Keratinocyte (primary cell): Measurements from ENCODE around the gene KICS2. TPM values are rescaled to one million over a fixed set of nuclear protein-coding genes. Genes with fewer than 3 reads are reported as not detected.

ENCODE experiments used
- DNase-seq: peaks from one replicate; pipeline ENCODE4 v3.0.0-alpha.2; 2011; ENCODE audit warnings: low read depth, missing footprints, low spot score
- FAIRE-seq: peaks from 2 replicates; lab custom pipeline; 2011; peaks lifted over from hg19 to GRCh38; lab: Jason Lieb, UNC
- H2AFZ ChIP-seq: 2 replicates; pipeline ENCODE4 v1.6.0; 2012; ENCODE audit warnings: low read length, control low read depth, inconsistent platforms; ENCODE audit not compliant: control insufficient read depth
- H3K27ac ChIP-seq: 2 replicates; pipeline ENCODE4 v1.5.1; 2011; ENCODE audit warnings: low read length; ENCODE audit not compliant: control insufficient read depth, insufficient read depth
- H3K27me3 ChIP-seq: 3 replicates; pipeline ENCODE4 v1.6.0; 2011; ENCODE audit warnings: low read length; ENCODE audit not compliant: control insufficient read depth, insufficient read depth; ENCODE audit errors: extremely low read depth
- H3K36me3 ChIP-seq, 2 experiments: 2 replicates in 1 of 2; 3 replicates in 1 of 2; pipeline ENCODE4 v1.5.1; 2011; ENCODE audit warnings: low read length in 2 of 2, mild to moderate bottlenecking in 1 of 2; ENCODE audit not compliant: control insufficient read depth in 2 of 2, insufficient read depth in 2 of 2; ENCODE audit errors: extremely low read depth in 1 of 2
- H3K4me1 ChIP-seq: 3 replicates; pipeline ENCODE4 v1.5.1; 2011; ENCODE audit warnings: low read length; ENCODE audit not compliant: control insufficient read depth, insufficient read depth; ENCODE audit errors: extremely low read depth
- H3K4me2 ChIP-seq: 3 replicates; pipeline ENCODE4 v1.6.0; 2011; ENCODE audit warnings: low read depth, low read length; ENCODE audit not compliant: control insufficient read depth, insufficient read depth; ENCODE audit errors: extremely low read depth
- H3K4me3 ChIP-seq, 3 experiments: fragments of 200-600 bp in 1 of 3; sonication (generic) in 1 of 3; 2 replicates in 2 of 3; 3 replicates in 1 of 3; pipeline ENCODE4 v1.5.1; 2011 to 2016; ENCODE audit warnings: low read length in 3 of 3, mild to moderate bottlenecking in 3 of 3, control low read depth in 2 of 3, inconsistent platforms in 1 of 3, low read depth in 1 of 3, mixed read lengths in 1 of 3, mixed run types in 1 of 3, moderate library complexity in 1 of 3; ENCODE audit not compliant: control insufficient read depth in 2 of 3, insufficient read depth in 2 of 3; ENCODE audit errors: extremely low read depth in 1 of 3
- H3K79me2 ChIP-seq: 2 replicates; pipeline ENCODE4 v1.6.0; 2012; ENCODE audit warnings: low read length; ENCODE audit not compliant: control insufficient read depth, insufficient read depth
- H3K9ac ChIP-seq: 3 replicates; pipeline ENCODE4 v1.6.0; 2011; ENCODE audit warnings: low read length; ENCODE audit not compliant: control insufficient read depth, insufficient read depth; ENCODE audit errors: extremely low read depth
- H3K9me1 ChIP-seq: 3 replicates; pipeline ENCODE4 v1.6.0; 2011; ENCODE audit warnings: low read length; ENCODE audit not compliant: control insufficient read depth, insufficient read depth; ENCODE audit errors: extremely low read depth
- H3K9me3 ChIP-seq: 2 replicates; pipeline ENCODE4 v1.5.1; 2012; ENCODE audit warnings: low read depth, low read length; ENCODE audit not compliant: control insufficient read depth
- H4K20me1 ChIP-seq: 3 replicates; pipeline ENCODE4 v1.6.0; 2011; ENCODE audit warnings: low read length; ENCODE audit not compliant: control insufficient read depth, insufficient read depth; ENCODE audit errors: extremely low read depth
- EZH2 ChIP-seq: IDR thresholded peaks from one replicate; pipeline ENCODE4 v1.6.1; 2012; ENCODE audit warnings: inconsistent platforms, mild to moderate bottlenecking, low read length, moderate library complexity
- dilution Hi-C: fragments of 300-500 bp; cut with MboI; formaldehyde crosslinking; loops from one replicate; pipeline ENCODE4 v1.7.0; 2020; ENCODE audit warnings: low sequenced_read_pairs; ENCODE audit not compliant: extremely low pct_ligation_motif_present
- polyA plus RNA-seq, 5 experiments: library from polyadenylated mRNA; depleted of rRNA in 3 of 5; stranded (reverse) in 3 of 5; stranded (forward) in 1 of 5; unstranded in 1 of 5; fragments of >200 nt; gene quantifications; 1 replicate in 1 of 5; 2 replicates in 3 of 5; 3 replicates in 1 of 5; pipeline versions ENCODE4 v1.2.1 to v1.2.3, GENCODE V29; 2011 to 2012; ENCODE audit warnings: missing spikeins in 2 of 5, low read depth in 1 of 5, low replicate concordance in 1 of 5
- TF ChIP-seq, protein P1 (sequence below), 3 experiments: IDR thresholded peaks in 1 of 3; conservative IDR thresholded peaks in 1 of 3; optimal IDR thresholded peaks in 1 of 3; 2 replicates in 2 of 3; 3 replicates in 1 of 3; pipeline versions ENCODE3 to v1.5.1; 2011; ENCODE audit warnings: low read length in 3 of 3, mild to moderate bottlenecking in 3 of 3, moderate library complexity in 2 of 3, control low read depth in 1 of 3, inconsistent platforms in 1 of 3; ENCODE audit not compliant: insufficient read depth in 2 of 3; ENCODE audit errors: extremely low read depth in 1 of 3

KICS2 gene
- polyA plus RNA-seq, 1 donor (not counting 4 experiments of a cell fraction or from before 2014, with no cell fraction given): 6.2 TPM

DNA sequence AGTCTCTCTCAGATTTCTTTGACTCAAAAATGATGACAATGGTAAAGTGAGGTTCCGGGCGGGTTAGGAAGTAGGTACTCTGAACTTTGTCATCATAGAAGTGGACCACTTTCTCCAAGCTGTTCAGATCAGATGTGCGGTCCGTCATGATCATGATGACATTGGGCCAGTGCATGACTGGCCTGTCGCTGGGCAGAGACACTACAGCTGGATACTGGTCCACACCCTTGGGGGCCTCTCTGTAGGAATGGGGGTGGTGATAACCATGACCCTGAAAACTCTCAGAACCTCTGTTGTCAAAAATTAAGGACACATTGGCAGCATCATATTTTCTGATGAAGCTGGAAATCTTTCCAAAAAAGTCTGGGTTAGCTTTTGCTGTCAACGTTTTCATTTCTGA lies 28.2 kb downstream of the KICS2 start:
- dilution Hi-C loops: no loop called here
- H3K27me3 ChIP-seq: no peaks in the 10 kb centered on the region
- DNase-seq (no peak), FAIRE-seq (no peak)
- H4K20me1 ChIP-seq: no peaks in the 10 kb centered on the region
- H3K4me3 ChIP-seq: no peak overlapping the region
- H3K9ac ChIP-seq: no peak overlapping the region
- no peaks in the 10 kb centered on the region for H3K4me1 ChIP-seq
- H3K9me1 ChIP-seq: no peaks in the 10 kb centered on the region
- no peak overlapping the region for H2AFZ ChIP-seq
- TF ChIP-seq, protein P1, sequence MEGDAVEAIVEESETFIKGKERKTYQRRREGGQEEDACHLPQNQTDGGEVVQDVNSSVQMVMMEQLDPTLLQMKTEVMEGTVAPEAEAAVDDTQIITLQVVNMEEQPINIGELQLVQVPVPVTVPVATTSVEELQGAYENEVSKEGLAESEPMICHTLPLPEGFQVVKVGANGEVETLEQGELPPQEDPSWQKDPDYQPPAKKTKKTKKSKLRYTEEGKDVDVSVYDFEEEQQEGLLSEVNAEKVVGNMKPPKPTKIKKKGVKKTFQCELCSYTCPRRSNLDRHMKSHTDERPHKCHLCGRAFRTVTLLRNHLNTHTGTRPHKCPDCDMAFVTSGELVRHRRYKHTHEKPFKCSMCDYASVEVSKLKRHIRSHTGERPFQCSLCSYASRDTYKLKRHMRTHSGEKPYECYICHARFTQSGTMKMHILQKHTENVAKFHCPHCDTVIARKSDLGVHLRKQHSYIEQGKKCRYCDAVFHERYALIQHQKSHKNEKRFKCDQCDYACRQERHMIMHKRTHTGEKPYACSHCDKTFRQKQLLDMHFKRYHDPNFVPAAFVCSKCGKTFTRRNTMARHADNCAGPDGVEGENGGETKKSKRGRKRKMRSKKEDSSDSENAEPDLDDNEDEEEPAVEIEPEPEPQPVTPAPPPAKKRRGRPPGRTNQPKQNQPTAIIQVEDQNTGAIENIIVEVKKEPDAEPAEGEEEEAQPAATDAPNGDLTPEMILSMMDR (optimal IDR thresholded peaks at IDR 0.05 in 1 of 3, IDR thresholded peaks at IDR 0.05 in 1 of 3, conservative IDR thresholded peaks at IDR 0.05 in 1 of 3; ENCODE audit: extremely low read depth in 1 of 3, insufficient read depth in 2 of 3, low read length in 3 of 3): no peak
- TF ChIP-seq EZH2: no peak
- H3K27ac ChIP-seq: no peak overlapping the region
- no peaks in the 10 kb centered on the region for H3K9me3 ChIP-seq
- no peaks in the 10 kb centered on the region for H3K79me2 ChIP-seq
- no peak overlapping the region for H3K4me2 ChIP-seq
- H3K36me3 ChIP-seq: peaks cover 2 to 9% of the 10 kb centered on the region in 2 experiments

DNA sequence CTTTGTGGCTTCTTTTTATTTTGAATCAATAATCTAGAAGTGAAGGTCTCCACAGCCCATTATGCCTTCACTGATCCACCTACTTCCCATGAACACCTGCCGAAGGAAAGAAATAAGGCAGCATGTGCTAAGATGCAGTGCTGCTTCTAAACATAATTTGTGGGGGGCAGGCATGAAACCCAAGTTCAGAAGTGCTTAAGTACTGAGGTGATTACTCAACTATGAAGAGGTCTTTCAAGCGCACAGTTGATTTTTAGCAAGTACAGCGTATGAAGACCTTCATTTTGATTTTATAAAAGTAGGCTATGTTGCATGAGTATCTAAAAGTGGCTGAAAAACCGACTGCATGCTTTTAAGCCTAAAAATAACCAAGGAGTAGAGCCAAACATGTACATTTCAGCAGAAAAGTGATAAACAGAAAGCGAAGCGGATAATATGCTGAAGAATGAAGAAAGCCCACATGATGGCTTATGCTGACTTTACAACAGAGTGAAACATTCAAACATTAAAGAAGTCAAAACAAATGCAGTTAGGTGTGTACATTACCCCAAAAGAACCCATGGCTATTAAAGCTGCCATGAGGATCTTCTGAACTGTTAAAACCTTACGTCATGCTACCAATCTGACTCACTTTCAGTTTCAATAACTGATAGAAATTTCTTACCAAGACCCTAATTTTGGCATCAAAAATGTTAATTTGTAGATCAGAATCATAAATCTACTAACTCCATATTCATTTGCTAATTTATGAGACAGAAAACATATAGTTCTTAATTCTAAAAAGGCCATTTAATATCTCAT lies 29.3 kb downstream of the KICS2 start:
- FAIRE-seq (no peak), DNase-seq (no peak)

More for the DNA sequence above, 29.3 kb downstream of the KICS2 start:
- no peak overlapping the region for H2AFZ ChIP-seq
- no peaks in the 10 kb centered on the region for H3K79me2 ChIP-seq
- no peak overlapping the region for H3K9ac ChIP-seq
- H3K4me3 ChIP-seq: no peak overlapping the region
- H3K4me1 ChIP-seq: peaks cover 3% of the 10 kb centered on the region
- dilution Hi-C loops: no loop called here
- H3K36me3 ChIP-seq: peaks cover 2 to 9% of the 10 kb centered on the region in 2 experiments
- no peaks in the 10 kb centered on the region for H3K27me3 ChIP-seq
- no peaks in the 10 kb centered on the region for H4K20me1 ChIP-seq
- no peak for TF ChIP-seq EZH2
- TF ChIP-seq, protein P1 (optimal IDR thresholded peaks at IDR 0.05 in 1 of 3, IDR thresholded peaks at IDR 0.05 in 1 of 3, conservative IDR thresholded peaks at IDR 0.05 in 1 of 3; ENCODE audit: extremely low read depth in 1 of 3, insufficient read depth in 2 of 3, low read length in 3 of 3): no peak
- H3K27ac ChIP-seq: no peak overlapping the region
- H3K9me1 ChIP-seq: no peaks in the 10 kb centered on the region
- H3K4me2 ChIP-seq: no peak overlapping the region
- no peaks in the 10 kb centered on the region for H3K9me3 ChIP-seq
